GM12874 (cell line): Measurements from ENCODE around the gene TRIO.

Experiments used
- TF ChIP-seq, protein P1 (sequence below): IDR thresholded peaks from 2 replicates; pipeline ENCODE4 v1.5.1; 2011; ENCODE audit warnings: low read depth, mild to moderate bottlenecking, control low read depth, low read length, moderate library complexity; ENCODE audit not compliant: insufficient read depth

Gene TRIO

GRCh38 chr5:14148890-14149671 lies 5.9 kb downstream of the TRIO start:
- TF ChIP-seq, protein P1, sequence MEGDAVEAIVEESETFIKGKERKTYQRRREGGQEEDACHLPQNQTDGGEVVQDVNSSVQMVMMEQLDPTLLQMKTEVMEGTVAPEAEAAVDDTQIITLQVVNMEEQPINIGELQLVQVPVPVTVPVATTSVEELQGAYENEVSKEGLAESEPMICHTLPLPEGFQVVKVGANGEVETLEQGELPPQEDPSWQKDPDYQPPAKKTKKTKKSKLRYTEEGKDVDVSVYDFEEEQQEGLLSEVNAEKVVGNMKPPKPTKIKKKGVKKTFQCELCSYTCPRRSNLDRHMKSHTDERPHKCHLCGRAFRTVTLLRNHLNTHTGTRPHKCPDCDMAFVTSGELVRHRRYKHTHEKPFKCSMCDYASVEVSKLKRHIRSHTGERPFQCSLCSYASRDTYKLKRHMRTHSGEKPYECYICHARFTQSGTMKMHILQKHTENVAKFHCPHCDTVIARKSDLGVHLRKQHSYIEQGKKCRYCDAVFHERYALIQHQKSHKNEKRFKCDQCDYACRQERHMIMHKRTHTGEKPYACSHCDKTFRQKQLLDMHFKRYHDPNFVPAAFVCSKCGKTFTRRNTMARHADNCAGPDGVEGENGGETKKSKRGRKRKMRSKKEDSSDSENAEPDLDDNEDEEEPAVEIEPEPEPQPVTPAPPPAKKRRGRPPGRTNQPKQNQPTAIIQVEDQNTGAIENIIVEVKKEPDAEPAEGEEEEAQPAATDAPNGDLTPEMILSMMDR, result no peak

GRCh38 chr5:14149672-14150274 lies 6.6 kb downstream of the TRIO start:
- TF ChIP-seq, protein P1, result no peak

GRCh38 chr5:14151416-14151815 lies 8.3 kb downstream of the TRIO start:
- TF ChIP-seq, protein P1, result no peak

DNA sequence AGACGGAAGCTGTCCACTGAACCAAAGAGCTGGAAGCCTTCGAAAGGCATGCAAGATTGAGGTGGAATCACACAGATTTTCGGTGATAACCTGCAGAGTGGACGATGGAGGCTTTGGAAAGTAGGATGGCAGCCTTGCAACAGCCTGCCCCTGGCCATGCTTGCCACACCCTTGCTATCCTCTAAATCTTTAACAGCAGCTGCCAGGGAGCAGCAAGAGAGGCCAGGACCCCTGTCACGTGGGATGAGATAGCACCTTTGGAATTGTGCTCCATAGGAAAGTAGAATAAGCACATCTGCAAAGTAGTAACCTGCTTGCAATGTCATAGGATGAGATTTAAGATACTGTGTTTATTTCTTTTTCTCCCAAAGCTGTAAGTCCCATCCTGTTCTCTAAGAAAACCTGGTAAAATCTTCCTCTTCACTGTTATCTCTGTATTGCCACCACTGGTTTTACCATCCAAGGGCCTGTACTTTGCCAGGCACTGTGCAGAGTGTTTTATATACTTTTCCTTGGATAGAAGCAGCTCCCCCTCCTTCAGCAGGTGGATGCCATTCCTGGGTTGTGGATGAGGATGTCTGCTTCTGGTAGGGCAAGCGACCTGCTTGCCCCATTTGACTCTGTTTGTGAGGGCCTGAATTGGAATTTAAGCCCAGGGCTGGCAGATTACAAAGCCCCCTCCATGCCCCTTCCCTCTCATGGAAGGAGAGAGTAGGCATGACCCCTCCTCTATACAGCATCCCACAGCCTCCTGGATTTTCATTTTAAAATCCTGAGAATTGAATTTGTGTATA lies 10.1 kb downstream of the TRIO start:
- TF ChIP-seq, protein P1, result no peak

GRCh38 chr5:14153932-14154731 lies 11.0 kb downstream of the TRIO start:
- TF ChIP-seq, protein P1, result no peak

- TF ChIP-seq, protein P1, result no peak
Measured at GRCh38 chr5:14155075-14155474, 11.9 kb downstream of the TRIO start.
